HepG2 (cell line): Measurements from ENCODE around the gene TAF5. TPM values are rescaled to one million over a fixed set of nuclear protein-coding genes. Genes with fewer than 3 reads are reported as not detected.

Experiments used
- ATF4 ChIP-seq, 2 experiments: fragments of 450-650 bp in 1 of 2; sonication (generic) in 1 of 2; formaldehyde crosslinking; IDR thresholded peaks; 2 replicates each; pipeline versions ENCODE4 v1.5.0 to v1.8.0; 2020 to 2022; ENCODE audit warnings: mild to moderate bottlenecking in 1 of 2, missing genetic modification reagents in 1 of 2
- BATF2 ChIP-seq: sonication (generic); formaldehyde crosslinking; IDR thresholded peaks from 2 replicates; pipeline ENCODE4 v1.8.0; 2022; ENCODE audit warnings: mild to moderate bottlenecking, missing genetic modification reagents, moderate library complexity
- CCAR2 ChIP-seq: fragments of 200-400 bp; formaldehyde crosslinking; optimal IDR thresholded peaks from 2 replicates; pipeline ENCODE3; 2018; ENCODE audit warnings: low read depth, mild to moderate bottlenecking, low read length, moderate library complexity
- FOXA1 ChIP-seq, 2 experiments: fragments of 450-650 bp in 1 of 2; sonication (generic) in 1 of 2; formaldehyde crosslinking in 1 of 2; IDR thresholded peaks; 2 replicates each; pipeline versions ENCODE4 v1.4.0 to v1.6.1; 2016 to 2020; ENCODE audit warnings: missing genetic modification reagents in 1 of 2
- GABPB1 ChIP-seq: IDR thresholded peaks from 2 replicates; pipeline ENCODE4 v1.6.1; 2016; ENCODE audit warnings: mild to moderate bottlenecking, missing genetic modification reagents, moderate library complexity, missing compliant biosample characterization
- KAT8 ChIP-seq: IDR thresholded peaks from 2 replicates; pipeline ENCODE4 v1.6.1; 2016; ENCODE audit warnings: missing genetic modification reagents, missing compliant biosample characterization
- MAZ ChIP-seq, 2 experiments: sonication (generic) in 1 of 2; formaldehyde crosslinking in 1 of 2; IDR thresholded peaks; 2 replicates each; pipeline versions ENCODE4 v1.5.0 to v1.6.1; 2012 to 2020; ENCODE audit warnings: low read depth in 2 of 2, mild to moderate bottlenecking in 2 of 2, borderline replicate concordance in 1 of 2, improper control_type of control experiment in 1 of 2, low read length in 1 of 2, missing genetic modification reagents in 1 of 2, moderate library complexity in 1 of 2
- TP53 ChIP-seq: sonication (generic); formaldehyde crosslinking; conservative IDR thresholded peaks from 2 replicates; pipeline ENCODE4 v1.4.0; 2020; ENCODE audit warnings: missing genetic modification reagents
- ZNF20 ChIP-seq: sonication (generic); formaldehyde crosslinking; IDR thresholded peaks from 2 replicates; pipeline ENCODE4 v1.4.0; 2020; ENCODE audit warnings: mild to moderate bottlenecking, moderate library complexity, missing genetic modification reagents
- ZNF292 ChIP-seq: sonication (generic); formaldehyde crosslinking; IDR thresholded peaks from 2 replicates; pipeline ENCODE4 v1.8.1; 2022; ENCODE audit warnings: mild to moderate bottlenecking, low read depth, missing genetic modification reagents, borderline replicate concordance
- ZNF704 ChIP-seq: sonication (generic); formaldehyde crosslinking; IDR thresholded peaks from 2 replicates; pipeline ENCODE4 v1.8.1; 2023; ENCODE audit warnings: mild to moderate bottlenecking, inconsistent platforms, moderate library complexity, missing genetic modification reagents, borderline replicate concordance
- polyA plus RNA-seq, 8 experiments: library from polyadenylated mRNA; depleted of rRNA in 3 of 8; stranded (reverse) in 7 of 8; unstranded in 1 of 8; fragments of >200 nt; fragmentation: Illumina TruSeq in 4 of 8; extraction: Trizol in 4 of 8; gene quantifications; 2 replicates each; pipeline versions ENCODE4 v1.2.1 to v1.2.3, GENCODE V29; 2011 to 2016; ENCODE audit warnings: low read depth in 4 of 8, missing spikeins in 1 of 8, mixed read lengths in 1 of 8; ENCODE audit not compliant: insufficient read depth in 1 of 8
- total RNA-seq, 5 experiments: library from RNA; depleted of rRNA; stranded (reverse); fragments of >200 nt; fragmentation: Illumina TruSeq; extraction: Trizol; gene quantifications; 2 replicates each; pipeline ENCODE4 v1.2.3, GENCODE V29; 2016; ENCODE audit warnings: low read depth in 1 of 5
- TF ChIP-seq, protein P1 (sequence below): sonication (generic); formaldehyde crosslinking; IDR thresholded peaks from 2 replicates; pipeline ENCODE4 v1.4.0; 2020; ENCODE audit warnings: missing genetic modification reagents, mild to moderate bottlenecking, borderline replicate concordance
- TF ChIP-seq, protein P2 (sequence below): sonication (generic); formaldehyde crosslinking; IDR thresholded peaks from 2 replicates; pipeline ENCODE4 v1.8.0; 2022; ENCODE audit warnings: mild to moderate bottlenecking, missing genetic modification reagents, moderate library complexity
- TF ChIP-seq, protein P3 (sequence below): sonication (generic); formaldehyde crosslinking; IDR thresholded peaks from 2 replicates; pipeline ENCODE4 v1.4.0; 2020; ENCODE audit warnings: missing genetic modification reagents
- TF ChIP-seq, protein P4 (sequence below): sonication (generic); formaldehyde crosslinking; IDR thresholded peaks from 2 replicates; pipeline ENCODE4 v1.5.0; 2020; ENCODE audit warnings: mild to moderate bottlenecking, missing genetic modification reagents

TAF5 gene
- total and polyA plus RNA-seq, 2 of the 13 experiments (the other 11 are each of a cell fraction or from before 2014, with no cell fraction given): 3.8 to 8.7 TPM

- TF ChIP-seq, protein P1, sequence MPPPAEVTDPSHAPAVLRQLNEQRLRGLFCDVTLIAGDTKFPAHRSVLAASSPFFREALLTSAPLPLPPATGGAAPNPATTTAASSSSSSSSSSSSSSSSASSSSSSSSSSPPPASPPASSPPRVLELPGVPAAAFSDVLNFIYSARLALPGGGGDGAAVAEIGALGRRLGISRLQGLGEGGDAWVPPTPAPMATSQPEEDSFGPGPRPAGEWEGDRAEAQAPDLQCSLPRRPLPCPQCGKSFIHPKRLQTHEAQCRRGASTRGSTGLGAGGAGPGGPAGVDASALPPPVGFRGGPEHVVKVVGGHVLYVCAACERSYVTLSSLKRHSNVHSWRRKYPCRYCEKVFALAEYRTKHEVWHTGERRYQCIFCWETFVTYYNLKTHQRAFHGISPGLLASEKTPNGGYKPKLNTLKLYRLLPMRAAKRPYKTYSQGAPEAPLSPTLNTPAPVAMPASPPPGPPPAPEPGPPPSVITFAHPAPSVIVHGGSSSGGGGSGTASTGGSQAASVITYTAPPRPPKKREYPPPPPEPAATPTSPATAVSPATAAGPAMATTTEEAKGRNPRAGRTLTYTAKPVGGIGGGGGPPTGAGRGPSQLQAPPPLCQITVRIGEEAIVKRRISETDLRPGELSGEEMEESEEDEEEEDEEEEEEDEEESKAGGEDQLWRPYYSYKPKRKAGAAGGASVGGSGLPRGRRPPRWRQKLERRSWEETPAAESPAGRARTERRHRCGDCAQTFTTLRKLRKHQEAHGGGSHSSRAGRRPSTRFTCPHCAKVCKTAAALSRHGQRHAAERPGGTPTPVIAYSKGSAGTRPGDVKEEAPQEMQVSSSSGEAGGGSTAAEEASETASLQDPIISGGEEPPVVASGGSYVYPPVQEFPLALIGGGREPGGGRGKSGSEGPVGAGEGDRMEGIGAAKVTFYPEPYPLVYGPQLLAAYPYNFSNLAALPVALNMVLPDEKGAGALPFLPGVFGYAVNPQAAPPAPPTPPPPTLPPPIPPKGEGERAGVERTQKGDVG (CRISPR knock-in tag): peak; percentile 8; the same call in 1 of the 2 replicates
- TF ChIP-seq CCAR2 (no peak), ZNF704 (CRISPR knock-in tag) (no peak; the same call in 1 of the 2 replicates), ATF4 (CRISPR knock-in tag; IDR thresholded peaks at IDR 0.05) (peak in 1 of 2 experiments; percentile 81; a peak in 2 of 4 replicates), FOXA1 (IDR thresholded peaks at IDR 0.05) (no peak), FOXA1 (CRISPR knock-in tag; IDR thresholded peaks at IDR 0.05) (no peak), BATF2 (CRISPR knock-in tag) (peak; percentile 70; the same call in 1 of the 2 replicates), ZNF292 (peak; percentile 37; the same call in 1 of the 2 replicates), MAZ (IDR thresholded peaks at IDR 0.05; ENCODE audit: borderline replicate concordance, low read depth, low read length) (peak; percentile 56; the same call in 1 of the 2 replicates), MAZ (CRISPR knock-in tag; IDR thresholded peaks at IDR 0.05; ENCODE audit: low read depth) (peak; percentile 77), GABPB1 (CRISPR knock-in tag) (peak; percentile 99), ZNF20 (CRISPR knock-in tag) (no peak), TP53 (CRISPR knock-in tag) (no peak), KAT8 (peak; percentile 95)
- TF ChIP-seq, protein P2, sequence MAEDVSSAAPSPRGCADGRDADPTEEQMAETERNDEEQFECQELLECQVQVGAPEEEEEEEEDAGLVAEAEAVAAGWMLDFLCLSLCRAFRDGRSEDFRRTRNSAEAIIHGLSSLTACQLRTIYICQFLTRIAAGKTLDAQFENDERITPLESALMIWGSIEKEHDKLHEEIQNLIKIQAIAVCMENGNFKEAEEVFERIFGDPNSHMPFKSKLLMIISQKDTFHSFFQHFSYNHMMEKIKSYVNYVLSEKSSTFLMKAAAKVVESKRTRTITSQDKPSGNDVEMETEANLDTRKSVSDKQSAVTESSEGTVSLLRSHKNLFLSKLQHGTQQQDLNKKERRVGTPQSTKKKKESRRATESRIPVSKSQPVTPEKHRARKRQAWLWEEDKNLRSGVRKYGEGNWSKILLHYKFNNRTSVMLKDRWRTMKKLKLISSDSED: no peak
- TF ChIP-seq, protein P3, sequence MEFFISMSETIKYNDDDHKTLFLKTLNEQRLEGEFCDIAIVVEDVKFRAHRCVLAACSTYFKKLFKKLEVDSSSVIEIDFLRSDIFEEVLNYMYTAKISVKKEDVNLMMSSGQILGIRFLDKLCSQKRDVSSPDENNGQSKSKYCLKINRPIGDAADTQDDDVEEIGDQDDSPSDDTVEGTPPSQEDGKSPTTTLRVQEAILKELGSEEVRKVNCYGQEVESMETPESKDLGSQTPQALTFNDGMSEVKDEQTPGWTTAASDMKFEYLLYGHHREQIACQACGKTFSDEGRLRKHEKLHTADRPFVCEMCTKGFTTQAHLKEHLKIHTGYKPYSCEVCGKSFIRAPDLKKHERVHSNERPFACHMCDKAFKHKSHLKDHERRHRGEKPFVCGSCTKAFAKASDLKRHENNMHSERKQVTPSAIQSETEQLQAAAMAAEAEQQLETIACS (CRISPR knock-in tag): 0 out of 2 replicates have a peak, but pooled peaks have one; percentile 26
- TF ChIP-seq, protein P4, sequence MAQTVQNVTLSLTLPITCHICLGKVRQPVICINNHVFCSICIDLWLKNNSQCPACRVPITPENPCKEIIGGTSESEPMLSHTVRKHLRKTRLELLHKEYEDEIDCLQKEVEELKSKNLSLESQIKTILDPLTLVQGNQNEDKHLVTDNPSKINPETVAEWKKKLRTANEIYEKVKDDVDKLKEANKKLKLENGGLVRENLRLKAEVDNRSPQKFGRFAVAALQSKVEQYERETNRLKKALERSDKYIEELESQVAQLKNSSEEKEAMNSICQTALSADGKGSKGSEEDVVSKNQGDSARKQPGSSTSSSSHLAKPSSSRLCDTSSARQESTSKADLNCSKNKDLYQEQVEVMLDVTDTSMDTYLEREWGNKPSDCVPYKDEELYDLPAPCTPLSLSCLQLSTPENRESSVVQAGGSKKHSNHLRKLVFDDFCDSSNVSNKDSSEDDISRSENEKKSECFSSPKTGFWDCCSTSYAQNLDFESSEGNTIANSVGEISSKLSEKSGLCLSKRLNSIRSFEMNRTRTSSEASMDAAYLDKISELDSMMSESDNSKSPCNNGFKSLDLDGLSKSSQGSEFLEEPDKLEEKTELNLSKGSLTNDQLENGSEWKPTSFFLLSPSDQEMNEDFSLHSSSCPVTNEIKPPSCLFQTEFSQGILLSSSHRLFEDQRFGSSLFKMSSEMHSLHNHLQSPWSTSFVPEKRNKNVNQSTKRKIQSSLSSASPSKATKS (CRISPR knock-in tag): no peak
Measured at GRCh38 chr10:103396067-103396788, 28.5 kb downstream of the TAF5 start, which contains the start of the genes ATP5MK and PDCD11 (continued).
